Uterus (tissue), 4 donors: ENCODE data around the gene GANC. TPM values are rescaled to one million over a fixed set of nuclear protein-coding genes. Genes with fewer than 3 reads are reported as not detected.

Experiments used
- DNase-seq, 2 donors: peaks; one replicate each; pipeline ENCODE4 v3.0.0-alpha.2; 2019 to 2020
- H3K27ac ChIP-seq, 2 donors: fragments of 200-600 bp; sonication (generic); 1 replicate in 1 of 2; 2 replicates in 1 of 2; pipeline ENCODE4 v1.5.1; 2016 to 2018
- H3K27me3 ChIP-seq, 2 donors: fragments of 200-600 bp; sonication (generic); one replicate each; pipeline ENCODE4 v1.5.1; 2018 to 2019; ENCODE audit warnings: control low read depth in 1 of 2
- H3K36me3 ChIP-seq, 2 donors: fragments of 200-600 bp; sonication (generic); one replicate each; pipeline ENCODE4 v1.5.1; 2019; ENCODE audit warnings: control low read depth in 1 of 2
- H3K4me1 ChIP-seq, 2 donors: fragments of 200-600 bp; sonication (generic); one replicate each; pipeline ENCODE4 v1.5.1; 2018 to 2019; ENCODE audit warnings: control low read depth in 1 of 2
- H3K4me3 ChIP-seq, 2 donors: fragments of 200-600 bp; sonication (generic); 1 replicate in 1 of 2; 2 replicates in 1 of 2; pipeline ENCODE4 v1.5.1; 2018 to 2019; ENCODE audit warnings: mild to moderate bottlenecking in 1 of 2
- H3K9me3 ChIP-seq, 2 donors: fragments of 200-600 bp; sonication (generic); one replicate each; pipeline ENCODE4 v1.5.1; 2019; ENCODE audit warnings: control low read depth in 1 of 2
- CTCF ChIP-seq, 4 experiments: fragments of 200-600 bp in 2 of 4; fragments of 450-650 bp in 2 of 4; sonication (generic) in 2 of 4; IDR thresholded peaks; one replicate each; pipeline ENCODE4 v1.5.1; 2016 to 2019; ENCODE audit warnings: antibody characterized with exemption in 4 of 4, mild to moderate bottlenecking in 2 of 4, moderate library complexity in 1 of 4
- POLR2A ChIP-seq, 2 donors: fragments of 450-650 bp; IDR thresholded peaks; one replicate each; pipeline ENCODE4 v1.6.1; 2016; ENCODE audit warnings: antibody characterized with exemption in 2 of 2, mild to moderate bottlenecking in 1 of 2, moderate library complexity in 1 of 2
- intact Hi-C: fragments of 100-400 bp; cut with DNase I; formaldehyde crosslinking; loops from one replicate; pipeline ENCODE4 v1.15.1; 2023; ENCODE audit warnings: low total_unique reads
- total RNA-seq, 4 donors: library from RNA; depleted of rRNA in 3 of 4; stranded (reverse); fragments of >200 nt in 3 of 4; gene quantifications; one replicate each; pipeline versions ENCODE4 v1.1.0 to v1.2.4, GENCODE V29; 2014 to 2023
- donor health status: DM: yes; HTN: yes; CAD: no.

Gene GANC
- total RNA-seq, 4 donors from 2014 or later = 11.8 to 48.9 (median 41.3) TPM

DNA sequence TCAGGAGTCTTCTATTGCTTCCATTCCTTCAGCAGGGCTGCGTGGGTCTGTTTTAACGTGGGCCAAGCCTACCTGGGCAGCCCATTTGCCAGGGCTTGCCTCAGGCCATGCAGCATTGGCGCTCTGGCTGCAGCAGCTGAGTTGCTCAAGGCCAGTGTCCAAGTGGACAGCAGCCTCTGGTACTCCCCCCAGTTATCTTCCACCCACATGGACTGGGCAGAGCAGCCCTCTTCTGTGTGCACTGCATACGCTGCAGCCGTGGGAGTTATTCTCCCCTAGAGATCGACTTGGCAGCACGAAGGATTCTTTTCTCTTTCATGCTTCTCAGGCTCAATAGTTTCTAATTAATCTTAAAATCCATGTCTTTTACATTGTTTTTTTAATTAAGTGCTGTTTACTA is 79.4 kb downstream of the GANC start:
- no peaks in the 10 kb centered on the region for H3K9me3 ChIP-seq
- H3K27ac ChIP-seq = no peak overlapping the region
- intact Hi-C loops = no loop called here
- TF ChIP-seq CTCF (IDR thresholded peaks at IDR 0.05) = no peak
- TF ChIP-seq POLR2A (IDR thresholded peaks at IDR 0.05) = no peak
- no peak overlapping the region for H3K4me3 ChIP-seq
- H3K4me1 ChIP-seq = no peaks in the 10 kb centered on the region
- no peaks in the 10 kb centered on the region for H3K27me3 ChIP-seq
- no peak for DNase-seq
- H3K36me3 ChIP-seq = no peaks in the 10 kb centered on the region

DNA sequence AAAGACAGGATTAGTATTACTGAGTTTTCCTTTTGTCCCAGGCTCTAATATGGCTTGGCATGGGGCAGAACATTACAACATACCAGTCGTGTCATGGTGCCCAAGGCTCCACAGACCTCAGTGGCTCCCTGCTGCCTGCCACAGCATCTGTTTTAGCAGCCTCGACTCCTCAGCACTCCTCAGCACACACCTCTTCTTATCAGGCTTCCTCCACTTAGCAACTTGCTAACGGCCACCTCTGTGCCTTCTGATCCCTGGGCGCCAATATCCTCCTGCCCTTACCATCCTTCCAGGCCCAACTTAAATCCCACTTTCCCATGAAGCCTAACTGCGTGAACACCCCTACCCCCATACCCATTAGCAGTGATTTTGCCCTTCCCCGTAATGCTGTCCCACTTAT is 80.1 kb downstream of the GANC start:
- Histone ChIP-seq H3K27me3 (no peaks in the 10 kb centered on the region), H3K27ac (no peak overlapping the region), H3K36me3 (no peaks in the 10 kb centered on the region), H3K4me3 (no peak overlapping the region), H3K4me1 (no peaks in the 10 kb centered on the region), H3K9me3 (no peaks in the 10 kb centered on the region)
- no peak for DNase-seq
- intact Hi-C loops = no loop called here
- TF ChIP-seq POLR2A (IDR thresholded peaks at IDR 0.05) = no peak
- TF ChIP-seq CTCF (IDR thresholded peaks at IDR 0.05) = no peak

DNA sequence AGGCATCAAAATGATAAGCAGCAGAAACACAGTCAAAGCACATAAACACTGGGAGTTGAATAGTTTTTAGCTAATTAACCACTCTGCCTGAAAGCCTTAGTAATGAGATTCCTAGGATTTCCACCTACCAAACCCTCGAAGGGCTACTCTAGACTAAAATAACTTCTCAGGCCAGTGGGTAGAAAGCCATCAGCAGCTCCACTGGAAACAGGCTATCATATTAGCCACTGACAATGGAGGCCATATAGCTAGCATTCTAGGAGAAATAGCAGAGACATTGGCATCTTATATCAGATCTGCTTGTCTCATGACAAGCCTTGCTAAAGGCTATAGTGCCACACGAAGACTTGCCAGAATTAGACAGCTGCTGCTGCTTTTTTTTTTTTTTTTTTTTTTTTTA is 81.8 kb downstream of the GANC start:
- Histone ChIP-seq H3K9me3 (no peaks in the 10 kb centered on the region), H3K27me3 (no peaks in the 10 kb centered on the region), H3K4me1 (no peaks in the 10 kb centered on the region), H3K4me3 (no peak overlapping the region), H3K27ac (no peak overlapping the region), H3K36me3 (no peaks in the 10 kb centered on the region)
- TF ChIP-seq CTCF (IDR thresholded peaks at IDR 0.05) (no peak), POLR2A (IDR thresholded peaks at IDR 0.05) (no peak)
- intact Hi-C loops = no loop called here
- DNase-seq = no peak

- no peaks in the 10 kb centered on the region for H3K9me3 ChIP-seq
- H3K27ac ChIP-seq = no peak overlapping the region
- H3K36me3 ChIP-seq = no peaks in the 10 kb centered on the region
- H3K4me1 ChIP-seq = no peaks in the 10 kb centered on the region
- intact Hi-C loops = no loop called here
- H3K27me3 ChIP-seq = no peaks in the 10 kb centered on the region
- DNase-seq = no peak
- TF ChIP-seq CTCF (IDR thresholded peaks at IDR 0.05) (no peak), POLR2A (IDR thresholded peaks at IDR 0.05) (no peak)
- no peak overlapping the region for H3K4me3 ChIP-seq
These were observed 82.3 kb downstream of the GANC start for GRCh38 chr15:42355291-42355690.

- no peaks in the 10 kb centered on the region for H3K4me1 ChIP-seq
- no peak overlapping the region for H3K4me3 ChIP-seq
- intact Hi-C loops = no loop called here
- no peaks in the 10 kb centered on the region for H3K36me3 ChIP-seq
- no peaks in the 10 kb centered on the region for H3K9me3 ChIP-seq
- no peak for DNase-seq
- H3K27me3 ChIP-seq = no peaks in the 10 kb centered on the region
- TF ChIP-seq CTCF (IDR thresholded peaks at IDR 0.05) (no peak), POLR2A (IDR thresholded peaks at IDR 0.05) (no peak)
- H3K27ac ChIP-seq = no peak overlapping the region
These were observed 83.8 kb downstream of the GANC start for GRCh38 chr15:42356851-42357250.
